CD4-positive, alpha-beta T cell treated with Interleukin-6 at 100 ng/mL for 8 hours (primary cell): ENCODE measurements around the gene LTB4R.

Experiments
- DNase-seq: peaks from one replicate; pipeline ENCODE4 v3.0.0-alpha.2; 2020; ENCODE audit warnings: mixed read lengths, low spot score

The LTB4R gene, protein sequence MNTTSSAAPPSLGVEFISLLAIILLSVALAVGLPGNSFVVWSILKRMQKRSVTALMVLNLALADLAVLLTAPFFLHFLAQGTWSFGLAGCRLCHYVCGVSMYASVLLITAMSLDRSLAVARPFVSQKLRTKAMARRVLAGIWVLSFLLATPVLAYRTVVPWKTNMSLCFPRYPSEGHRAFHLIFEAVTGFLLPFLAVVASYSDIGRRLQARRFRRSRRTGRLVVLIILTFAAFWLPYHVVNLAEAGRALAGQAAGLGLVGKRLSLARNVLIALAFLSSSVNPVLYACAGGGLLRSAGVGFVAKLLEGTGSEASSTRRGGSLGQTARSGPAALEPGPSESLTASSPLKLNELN

DNA sequence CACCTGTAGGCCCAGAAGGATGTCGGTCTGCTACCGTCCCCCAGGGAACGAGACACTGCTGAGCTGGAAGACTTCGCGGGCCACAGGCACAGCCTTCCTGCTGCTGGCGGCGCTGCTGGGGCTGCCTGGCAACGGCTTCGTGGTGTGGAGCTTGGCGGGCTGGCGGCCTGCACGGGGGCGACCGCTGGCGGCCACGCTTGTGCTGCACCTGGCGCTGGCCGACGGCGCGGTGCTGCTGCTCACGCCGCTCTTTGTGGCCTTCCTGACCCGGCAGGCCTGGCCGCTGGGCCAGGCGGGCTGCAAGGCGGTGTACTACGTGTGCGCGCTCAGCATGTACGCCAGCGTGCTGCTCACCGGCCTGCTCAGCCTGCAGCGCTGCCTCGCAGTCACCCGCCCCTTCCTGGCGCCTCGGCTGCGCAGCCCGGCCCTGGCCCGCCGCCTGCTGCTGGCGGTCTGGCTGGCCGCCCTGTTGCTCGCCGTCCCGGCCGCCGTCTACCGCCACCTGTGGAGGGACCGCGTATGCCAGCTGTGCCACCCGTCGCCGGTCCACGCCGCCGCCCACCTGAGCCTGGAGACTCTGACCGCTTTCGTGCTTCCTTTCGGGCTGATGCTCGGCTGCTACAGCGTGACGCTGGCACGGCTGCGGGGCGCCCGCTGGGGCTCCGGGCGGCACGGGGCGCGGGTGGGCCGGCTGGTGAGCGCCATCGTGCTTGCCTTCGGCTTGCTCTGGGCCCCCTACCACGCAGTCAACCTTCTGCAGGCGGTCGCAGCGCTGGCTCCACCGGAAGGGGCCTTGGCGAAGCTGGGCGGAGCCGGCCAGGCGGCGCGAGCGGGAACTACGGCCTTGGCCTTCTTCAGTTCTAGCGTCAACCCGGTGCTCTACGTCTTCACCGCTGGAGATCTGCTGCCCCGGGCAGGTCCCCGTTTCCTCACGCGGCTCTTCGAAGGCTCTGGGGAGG is at the start of gene LTB4R:
Gene LTB4R, plus strand, starts transcription at position 857 of the 959 bp plus-strand sequence. CDS start 4,150 bp downstream, outside the sequence.
- peak; percentile 62 for DNase-seq

DNA sequence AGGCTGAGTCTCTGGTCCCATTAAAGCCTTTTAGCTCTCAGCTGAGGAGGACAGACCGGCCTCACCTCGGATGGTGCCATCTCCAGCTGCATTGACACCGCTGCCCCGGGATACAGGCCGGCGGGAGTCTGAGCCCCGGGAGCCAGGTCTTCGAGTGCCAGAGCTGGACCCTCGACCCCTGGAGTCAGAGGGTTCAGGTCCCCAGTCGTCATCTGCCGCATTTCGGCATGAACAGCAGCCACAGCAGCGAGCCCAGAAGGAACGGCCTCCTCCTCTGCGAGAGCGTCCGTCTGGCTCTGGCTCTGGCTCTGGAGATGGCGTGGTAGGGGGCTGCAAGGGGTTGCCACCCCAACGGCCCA is 49.4 kb upstream of the LTB4R start:
- no peak for DNase-seq

DNA sequence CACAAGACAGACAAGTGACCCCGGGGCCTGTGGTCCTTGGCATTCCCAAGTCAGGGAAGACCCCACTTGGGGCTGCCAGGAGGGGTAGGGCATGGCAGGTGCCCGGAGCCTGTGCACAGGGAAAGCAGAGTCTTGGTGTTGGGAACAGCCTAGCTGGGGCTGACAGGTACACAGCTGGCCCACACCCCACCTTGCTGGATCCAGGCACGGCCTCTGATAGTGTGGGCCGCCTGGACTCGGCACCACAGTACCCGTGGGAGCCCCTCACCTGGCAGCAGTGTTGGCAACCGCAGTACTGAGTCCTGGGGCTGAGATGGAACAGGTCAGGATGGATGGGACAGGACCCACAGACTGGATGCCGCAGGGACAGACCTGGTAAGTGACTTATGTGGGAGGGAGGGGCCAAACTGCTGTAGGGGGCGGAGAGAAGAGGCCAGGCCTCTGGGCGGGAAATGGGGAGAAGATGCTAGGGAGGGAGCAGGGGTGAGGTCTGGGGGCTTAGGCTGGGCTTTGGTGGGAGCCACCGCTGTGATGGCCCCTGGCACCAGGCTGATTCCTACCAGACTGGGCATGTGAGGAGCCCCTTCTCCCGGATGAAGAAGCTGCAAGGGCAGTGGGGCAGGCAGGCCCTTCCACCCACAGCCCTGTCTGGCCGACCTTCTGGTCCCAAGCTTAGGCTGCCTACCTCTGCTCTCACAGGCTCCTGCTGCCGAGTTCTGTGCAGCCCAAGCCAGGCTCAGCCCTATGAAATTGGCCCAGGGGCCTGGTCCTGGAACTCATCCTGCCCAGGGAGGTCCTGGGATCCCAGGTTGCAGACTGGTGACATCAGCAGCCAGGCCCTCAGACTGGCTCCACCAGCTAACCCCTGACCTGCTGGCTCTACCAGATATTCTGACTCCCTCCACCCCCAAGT is 48.2 kb upstream of the LTB4R start, which contains the start of gene TGM1:
Gene TGM1, minus strand, starts transcription at position 357 of the 913 bp plus-strand sequence. CDS start 825 bp downstream, outside the sequence.
- DNase-seq: no peak

DNA sequence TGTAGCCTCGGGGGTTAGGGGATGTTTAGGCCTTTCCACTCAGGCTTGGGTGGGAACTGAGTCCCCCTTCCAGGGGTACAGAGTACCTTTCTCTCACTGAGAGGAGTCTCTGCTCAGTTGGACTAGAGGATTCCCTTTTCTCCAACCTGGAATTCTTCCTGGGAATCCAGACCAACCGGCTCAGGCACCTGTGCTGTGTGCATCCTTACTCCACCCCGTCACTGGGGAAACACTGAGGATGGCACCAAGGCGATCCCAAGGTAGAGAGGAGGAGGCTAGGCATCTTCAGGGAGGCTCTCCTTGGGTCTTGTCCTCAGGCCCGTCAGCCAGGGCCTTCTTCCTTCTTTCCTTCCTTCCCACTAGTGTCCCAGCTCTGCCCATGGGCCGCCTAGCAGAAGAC is 47.5 kb upstream of the LTB4R start:
- DNase-seq: no peak

DNA sequence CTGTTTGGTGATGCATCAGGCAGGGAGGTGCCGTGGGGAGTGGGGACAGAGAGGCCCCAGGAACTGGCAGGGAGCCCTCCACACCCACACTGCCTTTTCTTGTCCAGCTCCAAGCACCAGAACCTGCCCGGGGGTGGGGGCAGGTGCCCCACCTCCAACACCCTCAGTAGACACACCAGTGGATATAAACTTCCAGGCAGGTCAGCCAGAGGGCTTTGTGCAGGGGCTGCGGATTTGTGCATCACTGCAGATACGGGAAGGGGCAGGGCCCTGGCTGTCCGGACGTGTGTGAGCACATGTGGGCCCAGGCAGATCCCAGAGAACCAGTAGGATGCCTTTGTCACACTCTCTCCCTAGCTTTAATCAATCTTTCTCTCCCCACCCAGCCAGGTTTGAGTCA is 47.0 kb upstream of the LTB4R start:
- DNase-seq: no peak

DNA sequence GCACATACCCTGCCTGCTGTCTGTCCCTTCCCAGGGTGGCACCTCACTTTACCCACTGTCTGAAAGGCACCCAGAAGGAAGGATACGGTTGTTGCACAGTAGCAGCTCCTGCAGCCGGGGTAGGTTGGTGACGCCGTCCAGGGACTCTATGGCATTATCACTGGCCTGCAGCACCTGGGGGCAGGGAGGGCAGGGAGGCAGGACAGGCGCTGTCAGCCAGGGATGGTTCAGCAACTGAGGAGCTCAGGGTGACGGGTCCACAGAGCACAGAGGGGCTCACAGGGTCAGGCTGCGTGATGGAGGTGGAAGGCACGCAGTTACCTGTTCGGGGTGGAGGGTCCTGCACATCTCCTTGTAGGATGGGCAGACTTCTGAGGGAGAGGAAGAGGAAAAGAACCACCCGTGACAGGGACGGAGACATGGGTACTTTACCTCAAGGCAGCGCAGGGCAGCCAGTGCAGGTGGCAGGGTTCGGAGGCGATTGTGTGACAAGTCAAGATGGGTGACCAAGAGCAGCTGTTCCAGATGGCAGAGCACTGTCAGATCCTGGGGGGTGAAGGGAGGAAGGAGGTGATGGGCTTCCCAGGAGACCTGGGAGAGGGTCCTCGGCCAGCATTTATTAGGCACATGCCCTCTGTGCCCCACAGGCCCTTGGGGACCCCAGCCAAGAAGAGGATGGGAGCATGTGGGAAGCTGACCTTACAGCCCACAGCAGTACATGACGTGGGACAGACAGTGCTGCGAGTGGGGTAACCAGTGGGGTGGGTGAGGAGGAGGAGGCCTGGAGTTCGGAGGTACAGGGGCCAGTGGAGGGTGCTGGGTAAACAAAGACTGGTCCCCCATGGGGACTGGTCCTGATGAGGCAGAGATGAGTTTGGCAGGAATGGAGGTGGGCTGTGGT is 44.7 kb upstream of the LTB4R start:
- no peak for DNase-seq

DNA sequence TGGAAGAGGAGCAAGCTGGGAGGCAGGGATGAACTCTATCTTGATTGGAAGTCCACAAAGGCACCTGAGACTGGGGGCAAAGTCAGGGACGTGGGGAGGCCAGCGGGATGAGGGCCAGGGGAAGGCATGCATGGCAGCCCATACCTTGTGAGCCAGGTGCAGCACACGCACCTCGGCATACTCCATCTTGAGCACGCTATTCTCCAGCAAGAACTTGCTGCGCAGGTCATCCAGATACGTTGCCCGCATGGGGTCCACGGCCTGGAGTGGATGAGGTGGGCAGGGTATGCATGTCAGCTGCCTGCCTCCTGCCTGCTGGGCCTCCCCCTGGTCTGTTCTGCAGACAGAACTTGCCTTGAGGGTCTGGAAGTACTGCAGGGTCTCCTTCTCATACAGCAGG is 43.8 kb upstream of the LTB4R start:
- DNase-seq: no peak

DNA sequence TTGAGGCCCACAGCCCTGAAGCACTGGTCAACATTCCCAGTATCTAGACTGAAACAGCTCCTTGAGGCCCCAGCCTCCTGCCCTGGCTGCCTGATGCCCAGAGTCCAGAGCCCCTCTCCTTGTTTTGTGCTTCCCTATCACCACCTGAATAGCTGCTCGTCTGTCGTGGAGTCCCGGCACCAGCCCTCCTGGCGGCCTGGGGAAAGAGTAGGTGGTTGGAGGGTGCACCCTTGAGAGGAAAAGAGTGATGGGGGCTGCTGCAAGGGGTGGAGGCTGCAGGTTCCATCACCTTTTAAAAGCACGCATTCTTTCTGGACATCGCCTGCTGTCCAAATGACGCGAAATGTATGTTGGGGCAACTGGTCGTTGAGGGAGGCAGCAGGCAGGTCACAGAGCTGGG is 43.1 kb upstream of the LTB4R start:
- no peak for DNase-seq

DNA sequence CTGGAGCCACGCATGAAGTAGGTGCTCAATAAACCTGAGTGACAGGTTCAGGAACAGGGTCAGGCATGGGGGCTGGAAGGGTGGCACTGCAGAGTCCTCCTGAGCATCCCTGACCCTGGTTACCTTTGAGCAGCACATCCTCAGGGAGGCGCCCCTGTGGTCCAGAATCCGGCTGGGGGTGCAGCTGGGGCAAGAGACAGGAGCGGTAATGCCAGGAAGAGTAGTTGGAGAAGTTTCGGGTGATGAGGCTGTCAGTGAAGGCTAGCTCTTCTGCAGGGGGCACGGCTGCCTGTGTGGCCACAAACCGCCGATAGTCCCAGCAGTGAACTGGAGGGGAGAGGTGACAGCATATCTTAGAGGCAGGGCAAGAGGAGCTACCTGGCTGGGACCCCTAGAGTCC is 41.9 kb upstream of the LTB4R start:
- no peak for DNase-seq

DNA sequence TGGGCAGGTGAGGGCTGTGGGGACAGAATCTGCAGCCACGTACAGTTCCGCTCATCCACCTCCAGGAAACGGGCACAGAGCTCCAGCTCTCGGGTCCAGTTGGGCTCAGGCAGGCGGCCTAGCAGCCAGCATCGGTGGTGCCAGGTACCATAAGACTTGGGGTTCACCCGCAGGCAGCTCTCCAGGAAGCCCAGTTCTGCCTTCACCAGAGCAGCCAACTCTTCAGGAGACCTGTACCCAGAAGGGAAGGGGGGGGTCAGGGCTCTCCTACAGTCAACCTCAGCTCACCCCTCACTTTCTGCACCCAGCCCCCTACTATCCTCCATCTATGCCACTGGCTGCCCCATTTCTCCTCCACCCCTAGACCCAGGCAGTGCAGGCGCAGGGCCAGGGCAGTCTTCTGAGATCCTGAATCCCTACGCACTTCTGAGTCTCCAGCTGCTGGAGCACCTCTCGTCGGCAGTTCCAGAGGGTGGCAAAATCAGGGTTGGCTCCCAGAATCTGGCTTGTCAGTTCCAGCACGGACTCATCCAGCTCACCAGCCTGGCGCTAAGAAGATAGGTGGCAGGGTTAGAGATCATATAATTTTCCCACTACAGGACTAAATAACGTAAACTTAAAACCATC is 41.3 kb upstream of the LTB4R start:
- DNase-seq: no peak

DNA sequence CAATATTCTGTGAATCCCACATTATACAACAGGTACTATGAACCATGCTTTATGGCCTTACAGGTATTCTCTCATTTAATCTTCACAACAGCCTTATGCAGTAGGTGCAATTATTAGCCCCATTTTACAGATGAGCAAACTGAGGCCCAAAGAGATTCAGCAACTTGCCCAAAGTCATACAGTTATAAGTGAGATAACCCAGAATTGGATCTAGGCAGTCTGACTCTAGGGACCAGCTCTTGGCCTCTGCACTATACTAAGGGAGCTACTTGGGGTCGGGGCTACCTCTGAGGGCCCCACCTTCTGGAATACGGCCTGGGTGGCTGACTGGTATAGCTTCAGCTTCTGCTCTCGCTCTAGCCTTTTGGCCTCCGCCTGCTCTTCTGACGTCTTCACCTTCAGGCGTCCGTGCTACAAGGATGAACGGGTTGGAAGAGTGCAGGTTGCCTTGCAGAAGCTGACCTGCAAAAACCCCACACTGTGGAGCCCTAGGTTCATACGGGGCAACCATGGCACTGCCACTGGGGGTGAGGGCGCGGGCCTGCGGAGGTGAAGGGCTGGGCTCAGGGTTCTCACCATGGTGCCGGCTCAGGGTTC is 40.7 kb upstream of the LTB4R start:
- no peak for DNase-seq

DNA sequence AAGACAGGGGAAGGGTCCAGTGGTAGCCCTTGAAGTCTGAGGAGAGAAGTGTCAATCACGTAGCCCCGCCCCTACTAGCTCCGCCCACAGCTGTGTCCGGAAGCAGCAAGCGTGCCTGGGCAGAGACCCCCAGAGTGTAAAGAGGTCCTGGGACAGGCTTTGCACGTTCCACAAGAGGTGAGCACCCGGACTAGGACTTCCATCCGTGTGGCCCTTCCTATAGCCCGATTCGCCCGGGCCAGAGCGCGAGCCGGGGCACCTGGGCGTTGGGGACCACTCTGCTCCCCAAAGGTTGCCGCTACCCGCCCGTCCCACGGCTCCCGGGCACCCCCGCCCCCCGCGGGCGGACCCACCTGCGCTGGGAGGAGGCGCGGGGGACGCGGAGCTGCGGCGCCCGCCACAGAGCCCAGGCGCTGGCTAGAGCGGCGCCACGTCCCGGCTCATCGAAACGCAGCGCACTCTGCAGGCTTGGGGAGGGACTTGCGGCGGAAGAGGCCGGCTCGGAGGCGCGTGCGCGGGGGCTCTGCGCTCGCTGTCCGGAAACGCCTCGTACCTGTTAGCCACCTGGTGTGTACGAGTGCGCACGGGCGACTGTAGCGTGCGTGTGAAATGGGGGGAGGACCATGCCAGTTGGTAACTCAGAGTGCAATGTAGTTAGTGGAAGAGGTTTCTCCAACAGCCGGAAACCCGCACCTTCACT is 40.0 kb upstream of the LTB4R start, which contains the start of gene RABGGTA:
Gene RABGGTA, minus strand, starts transcription at position 464 of the 700 bp plus-strand sequence. CDS start 482 bp downstream, outside the sequence.
- DNase-seq: peak; percentile 93

DNA sequence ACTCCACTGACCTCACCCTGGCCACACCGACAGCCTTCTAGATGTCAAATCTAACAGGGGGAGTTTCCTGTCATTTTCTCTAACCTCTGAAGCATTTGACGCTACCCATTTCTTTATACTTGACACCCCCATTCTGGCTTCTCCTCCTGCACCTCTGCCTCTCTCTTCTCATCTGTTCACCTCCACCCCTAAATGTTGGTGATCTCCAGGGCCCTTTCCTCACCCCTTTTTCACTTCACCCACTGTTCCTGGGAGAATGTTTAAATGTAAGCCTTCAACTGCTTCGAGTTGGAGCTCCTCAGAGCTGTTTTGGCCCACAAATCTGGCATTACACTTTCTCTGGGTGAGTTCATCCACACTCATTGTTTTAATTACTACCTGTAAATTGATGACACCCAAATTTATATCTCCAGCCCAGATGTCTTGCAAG is 39.5 kb upstream of the LTB4R start:
- DNase-seq: no peak

DNA sequence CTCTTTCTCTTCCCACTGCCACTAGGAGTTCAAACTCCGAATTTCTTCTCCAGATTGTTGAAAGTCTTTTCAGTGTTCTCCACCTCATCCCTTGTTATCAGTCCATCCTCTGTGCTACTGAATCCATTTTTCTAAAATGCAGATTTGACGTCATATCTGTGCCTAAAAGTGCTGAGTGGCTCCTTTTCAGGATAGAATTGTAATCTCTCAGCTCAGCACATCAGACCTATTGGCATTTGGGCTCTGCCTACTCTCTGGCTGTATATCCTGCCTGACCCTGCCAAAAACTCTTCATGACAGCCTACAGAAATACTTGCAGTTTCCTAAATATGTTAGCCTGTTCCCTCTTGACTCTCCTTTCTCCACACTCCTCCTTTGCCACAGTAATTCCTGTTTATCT is 38.8 kb upstream of the LTB4R start:
- DNase-seq: no peak

DNA sequence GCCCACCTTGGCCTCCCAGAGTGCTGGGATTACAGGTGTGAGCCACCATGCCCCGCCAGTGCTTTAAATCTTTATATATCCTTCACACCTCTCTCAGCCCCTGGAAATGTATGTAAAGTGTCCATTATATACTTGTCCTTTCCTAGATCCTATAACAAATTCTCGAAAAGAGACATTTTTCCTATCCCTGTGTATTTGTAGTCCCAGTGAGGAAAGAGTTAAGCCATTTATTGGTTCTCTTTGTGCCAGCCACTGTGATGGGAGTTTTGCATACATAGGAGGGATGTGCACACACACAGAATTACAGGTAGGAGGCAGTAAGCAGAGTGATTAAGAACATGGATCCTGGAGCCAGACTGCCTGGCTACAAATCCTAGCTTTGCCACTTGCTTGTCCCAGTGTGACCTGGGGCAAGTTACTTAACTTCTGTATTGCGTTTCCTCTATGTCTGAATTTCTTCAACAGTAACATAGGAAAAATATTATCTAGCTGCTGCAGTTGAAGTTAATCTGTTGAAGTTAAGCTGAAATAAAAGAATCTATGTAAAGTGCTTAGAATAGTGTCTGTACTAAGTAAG is 37.8 kb upstream of the LTB4R start:
- DNase-seq: no peak

DNA sequence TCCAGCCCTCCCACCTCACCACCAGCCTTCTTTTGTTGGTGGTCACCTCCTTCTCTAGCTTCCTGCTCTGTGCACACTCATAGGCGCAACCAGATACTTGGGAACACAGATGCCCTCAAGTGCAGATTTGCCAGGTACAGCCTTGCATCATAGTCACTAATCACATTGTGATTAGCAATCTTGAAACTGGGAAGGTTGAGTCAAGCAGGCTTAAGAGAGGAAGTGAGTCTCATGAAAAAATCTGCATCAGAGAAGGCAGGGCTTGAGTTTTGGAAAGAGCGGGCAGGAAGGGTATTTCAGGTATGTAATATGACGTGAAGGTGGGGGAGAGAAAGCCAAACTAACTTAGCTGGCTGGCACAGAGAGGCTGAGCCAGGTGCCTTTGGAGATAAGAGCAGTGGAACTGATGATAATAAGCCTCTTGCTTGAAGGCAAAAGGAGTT is 37.2 kb upstream of the LTB4R start:
- peak; percentile 53 for DNase-seq

DNA sequence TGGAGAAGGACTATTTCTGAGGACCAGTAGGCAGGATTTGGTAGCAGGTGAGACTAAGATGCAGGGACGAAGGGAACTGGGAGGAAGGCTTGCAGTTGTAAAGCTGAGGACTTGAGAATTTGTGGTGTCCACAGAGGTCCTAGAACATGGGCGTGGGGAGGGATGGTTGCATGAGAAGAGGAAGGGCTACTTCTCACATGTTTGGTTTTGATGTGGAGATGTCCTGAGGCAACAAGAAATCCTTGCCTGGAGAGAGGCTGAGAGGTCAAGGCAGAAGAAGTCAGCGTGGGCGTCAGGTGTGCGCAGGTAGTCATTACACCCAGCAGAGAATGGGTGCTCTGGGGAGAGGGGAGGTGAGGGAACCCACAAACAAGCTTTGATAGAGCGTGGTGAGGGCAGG is 34.2 kb upstream of the LTB4R start:
- DNase-seq: no peak

DNA sequence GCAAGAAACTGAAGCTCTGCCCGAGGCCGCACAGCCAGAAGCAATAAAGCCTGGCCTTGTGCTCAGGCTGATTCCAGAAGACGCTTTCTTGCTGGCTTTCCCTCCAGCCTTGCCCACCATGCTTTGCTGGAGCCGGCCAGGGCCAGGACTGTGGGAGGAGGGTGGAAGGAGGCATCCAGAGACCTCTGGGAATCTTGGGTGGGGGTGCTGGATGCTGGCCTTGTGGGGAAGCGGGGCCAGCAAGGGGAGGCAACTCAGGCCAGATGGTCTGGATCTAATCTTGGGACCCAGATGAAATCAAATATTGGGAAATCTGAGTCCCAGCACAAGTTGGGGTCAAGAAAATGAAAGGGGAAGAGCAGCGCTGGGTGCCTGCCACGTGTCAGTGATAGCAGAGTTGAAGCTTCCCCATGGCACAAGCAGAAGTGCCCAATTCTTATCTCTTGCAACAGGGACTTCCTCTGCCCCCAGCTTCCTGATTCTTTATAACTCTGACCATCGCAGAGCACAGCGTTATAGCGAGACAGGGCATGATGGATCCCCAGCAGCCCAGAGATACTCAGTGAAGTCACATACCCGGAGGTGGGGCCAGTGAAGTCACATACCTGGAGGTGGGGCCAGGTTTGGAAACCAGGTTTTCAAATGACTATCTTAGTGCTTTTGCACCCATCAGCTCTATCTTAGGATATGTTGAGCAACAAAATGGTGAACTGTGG is 33.5 kb upstream of the LTB4R start:
- DNase-seq: no peak
